HEK293 (cell line): Measurements from ENCODE around the gene CA10.

Source experiments
- CTCF ChIP-seq: fragments of 450-650 bp; formaldehyde crosslinking; IDR thresholded peaks from 2 replicates; pipeline ENCODE4 v1.5.1; 2016; ENCODE audit warnings: missing biosample characterization, missing genetic modification characterization
- EGR2 ChIP-seq: fragments of 450-650 bp; formaldehyde crosslinking; IDR thresholded peaks from 2 replicates; pipeline ENCODE4 v1.5.1; 2016; ENCODE audit warnings: low read depth, missing biosample characterization, missing genetic modification characterization
- GLIS1 ChIP-seq: fragments of 450-650 bp; formaldehyde crosslinking; IDR thresholded peaks from 2 replicates; pipeline ENCODE4 v1.5.1; 2016; ENCODE audit warnings: missing biosample characterization, missing genetic modification characterization
- REST ChIP-seq: fragments of 450-650 bp; formaldehyde crosslinking; IDR thresholded peaks from 2 replicates; pipeline ENCODE4 v1.5.1; 2016; ENCODE audit warnings: missing biosample characterization, missing genetic modification characterization
- SALL2 ChIP-seq: fragments of 450-650 bp; formaldehyde crosslinking; IDR thresholded peaks from 2 replicates; pipeline ENCODE4 v1.5.0; 2017; ENCODE audit warnings: missing biosample characterization, mild to moderate bottlenecking, missing genetic modification characterization, borderline replicate concordance
- YY1 ChIP-seq: fragments of 450-650 bp; formaldehyde crosslinking; IDR thresholded peaks from 2 replicates; pipeline ENCODE4 v1.5.1; 2018; ENCODE audit warnings: missing biosample characterization, missing genetic modification characterization
- ZNF302 ChIP-seq: fragments of 450-650 bp; formaldehyde crosslinking; IDR thresholded peaks from 2 replicates; pipeline ENCODE4 v1.5.1; 2016; ENCODE audit warnings: missing biosample characterization, missing genetic modification characterization, low read depth
- ZNF404 ChIP-seq: fragments of 450-650 bp; formaldehyde crosslinking; IDR thresholded peaks from 2 replicates; pipeline ENCODE4 v1.5.1; 2017; ENCODE audit warnings: missing biosample characterization, missing genetic modification characterization
- ZNF549 ChIP-seq: fragments of 450-650 bp; IDR thresholded peaks from 2 replicates; pipeline ENCODE4 v1.5.1; 2018; ENCODE audit warnings: missing biosample characterization, missing genetic modification characterization, mild to moderate bottlenecking, inconsistent platforms, moderate library complexity
- ZNF624 ChIP-seq: fragments of 450-650 bp; formaldehyde crosslinking; IDR thresholded peaks from 2 replicates; pipeline ENCODE4 v1.5.1; 2017; ENCODE audit warnings: missing biosample characterization, missing genetic modification characterization
- ZNF670 ChIP-seq: fragments of 450-650 bp; formaldehyde crosslinking; IDR thresholded peaks from 2 replicates; pipeline ENCODE4 v1.5.1; 2016; ENCODE audit warnings: missing biosample characterization, missing genetic modification characterization, low read depth

GRCh38 chr17:51814521-51814920 lies 344.0 kb downstream of the CA10 start:
- no peak for TF ChIP-seq REST (tag by site-specific recombination)
- no peak for TF ChIP-seq ZNF549 (tag by site-specific recombination)
- no peak for TF ChIP-seq ZNF404
- no peak for TF ChIP-seq GLIS1 (tag by site-specific recombination)
- TF ChIP-seq YY1 (tag by site-specific recombination) = no peak
- TF ChIP-seq ZNF302 (tag by site-specific recombination) = no peak
- no peak for TF ChIP-seq SALL2 (tag by site-specific recombination)
- no peak for TF ChIP-seq EGR2
- no peak for TF ChIP-seq CTCF (tag by site-specific recombination)
- TF ChIP-seq ZNF670 (tag by site-specific recombination) = no peak
- no peak for TF ChIP-seq ZNF624
